HepG2 (cell line): ENCODE measurements around the gene SETD1A. TPM values are rescaled to one million over a fixed set of nuclear protein-coding genes. Genes with fewer than 3 reads are reported as not detected.

ENCODE experiments used
- ADNP ChIP-seq: sonication (generic); formaldehyde crosslinking; IDR thresholded peaks from 2 replicates; pipeline ENCODE4 v1.4.0; 2020; ENCODE audit warnings: missing genetic modification reagents
- EP300 ChIP-seq, 3 experiments: sonication (generic) in 1 of 3; formaldehyde crosslinking in 1 of 3; IDR thresholded peaks; 2 replicates each; pipeline versions ENCODE4 v1.5.1 to v1.6.1; 2011 to 2020; ENCODE audit warnings: low read depth in 2 of 3, low read length in 2 of 3, borderline replicate concordance in 1 of 3, improper control_type of control experiment in 1 of 3, mild to moderate bottlenecking in 1 of 3, missing genetic modification reagents in 1 of 3, moderate library complexity in 1 of 3
- FOXC1 ChIP-seq: sonication (generic); formaldehyde crosslinking; IDR thresholded peaks from 2 replicates; pipeline ENCODE4 v1.8.0; 2022; ENCODE audit warnings: mild to moderate bottlenecking, missing genetic modification reagents, borderline replicate concordance
- HNRNPLL ChIP-seq: fragments of 200-400 bp; formaldehyde crosslinking; IDR thresholded peaks from 2 replicates; pipeline ENCODE4 v1.6.1; 2017; ENCODE audit warnings: mild to moderate bottlenecking, low read depth, low read length; ENCODE audit not compliant: poor library complexity, severe bottlenecking
- KLF6 ChIP-seq: IDR thresholded peaks from 2 replicates; pipeline ENCODE4 v1.8.0; 2016; ENCODE audit warnings: missing biosample characterization, missing genetic modification reagents
- MEIS2 ChIP-seq: sonication (generic); formaldehyde crosslinking; IDR thresholded peaks from 2 replicates; pipeline ENCODE4 v1.9.0; 2021; ENCODE audit warnings: mild to moderate bottlenecking, missing genetic modification reagents
- MTF1 ChIP-seq: sonication (generic); formaldehyde crosslinking; IDR thresholded peaks from 2 replicates; pipeline ENCODE4 v1.5.0; 2020; ENCODE audit warnings: missing genetic modification reagents
- STAT5B ChIP-seq: sonication (generic); formaldehyde crosslinking; IDR thresholded peaks from 2 replicates; pipeline ENCODE4 v1.4.0; 2020; ENCODE audit warnings: missing genetic modification reagents
- THAP11 ChIP-seq: IDR thresholded peaks from 2 replicates; pipeline ENCODE4 v1.6.1; 2016; ENCODE audit warnings: missing biosample characterization, missing genetic modification reagents
- ZHX2 ChIP-seq, 2 experiments: sonication (generic) in 1 of 2; formaldehyde crosslinking in 1 of 2; IDR thresholded peaks; 2 replicates each; pipeline versions ENCODE4 v1.6.1 to v1.9.0; 2014 to 2022; ENCODE audit warnings: antibody characterized with exemption in 1 of 2, borderline replicate concordance in 1 of 2, inconsistent platforms in 1 of 2, low read depth in 1 of 2, missing genetic modification reagents in 1 of 2
- ZNF263 ChIP-seq: sonication (generic); formaldehyde crosslinking; IDR thresholded peaks from 2 replicates; pipeline ENCODE4 v1.4.0; 2020; ENCODE audit warnings: missing genetic modification reagents
- ZNF296 ChIP-seq: sonication (generic); formaldehyde crosslinking; conservative IDR thresholded peaks from 2 replicates; pipeline ENCODE4 v1.5.0; 2020; ENCODE audit warnings: mild to moderate bottlenecking, missing genetic modification reagents
- ZNF3 ChIP-seq: IDR thresholded peaks from 2 replicates; pipeline ENCODE4 v1.7.0; 2017; ENCODE audit warnings: inconsistent platforms
- ZSCAN21 ChIP-seq: sonication (generic); formaldehyde crosslinking; IDR thresholded peaks from 2 replicates; pipeline ENCODE4 v1.8.0; 2022; ENCODE audit warnings: mild to moderate bottlenecking, missing genetic modification reagents, moderate library complexity, borderline replicate concordance
- polyA plus RNA-seq, 8 experiments: library from polyadenylated mRNA; depleted of rRNA in 3 of 8; stranded (reverse) in 7 of 8; unstranded in 1 of 8; fragments of >200 nt; fragmentation: Illumina TruSeq in 4 of 8; extraction: Trizol in 4 of 8; gene quantifications; 2 replicates each; pipeline versions ENCODE4 v1.2.1 to v1.2.3, GENCODE V29; 2011 to 2016; ENCODE audit warnings: low read depth in 4 of 8, missing spikeins in 1 of 8, mixed read lengths in 1 of 8; ENCODE audit not compliant: insufficient read depth in 1 of 8
- total RNA-seq, 5 experiments: library from RNA; depleted of rRNA; stranded (reverse); fragments of >200 nt; fragmentation: Illumina TruSeq; extraction: Trizol; gene quantifications; 2 replicates each; pipeline ENCODE4 v1.2.3, GENCODE V29; 2016; ENCODE audit warnings: low read depth in 1 of 5
- TF ChIP-seq, protein P1 (sequence below): sonication (generic); formaldehyde crosslinking; IDR thresholded peaks from 2 replicates; pipeline ENCODE4 v1.9.0; 2022; ENCODE audit warnings: missing genetic modification reagents, mild to moderate bottlenecking, borderline replicate concordance
- TF ChIP-seq, protein P2 (sequence below): sonication (generic); formaldehyde crosslinking; IDR thresholded peaks from 2 replicates; pipeline ENCODE4 v1.5.0; 2020; ENCODE audit warnings: missing genetic modification reagents
- TF ChIP-seq, protein P3 (sequence below): sonication (generic); formaldehyde crosslinking; IDR thresholded peaks from 2 replicates; pipeline ENCODE4 v1.9.0; 2021; ENCODE audit warnings: missing genetic modification reagents, mild to moderate bottlenecking, borderline replicate concordance

The SETD1A gene
- total and polyA plus RNA-seq, 2 of the 13 experiments (the other 11 are each of a cell fraction or from before 2014, with no cell fraction given), result 3.8 to 5.6 TPM

DNA sequence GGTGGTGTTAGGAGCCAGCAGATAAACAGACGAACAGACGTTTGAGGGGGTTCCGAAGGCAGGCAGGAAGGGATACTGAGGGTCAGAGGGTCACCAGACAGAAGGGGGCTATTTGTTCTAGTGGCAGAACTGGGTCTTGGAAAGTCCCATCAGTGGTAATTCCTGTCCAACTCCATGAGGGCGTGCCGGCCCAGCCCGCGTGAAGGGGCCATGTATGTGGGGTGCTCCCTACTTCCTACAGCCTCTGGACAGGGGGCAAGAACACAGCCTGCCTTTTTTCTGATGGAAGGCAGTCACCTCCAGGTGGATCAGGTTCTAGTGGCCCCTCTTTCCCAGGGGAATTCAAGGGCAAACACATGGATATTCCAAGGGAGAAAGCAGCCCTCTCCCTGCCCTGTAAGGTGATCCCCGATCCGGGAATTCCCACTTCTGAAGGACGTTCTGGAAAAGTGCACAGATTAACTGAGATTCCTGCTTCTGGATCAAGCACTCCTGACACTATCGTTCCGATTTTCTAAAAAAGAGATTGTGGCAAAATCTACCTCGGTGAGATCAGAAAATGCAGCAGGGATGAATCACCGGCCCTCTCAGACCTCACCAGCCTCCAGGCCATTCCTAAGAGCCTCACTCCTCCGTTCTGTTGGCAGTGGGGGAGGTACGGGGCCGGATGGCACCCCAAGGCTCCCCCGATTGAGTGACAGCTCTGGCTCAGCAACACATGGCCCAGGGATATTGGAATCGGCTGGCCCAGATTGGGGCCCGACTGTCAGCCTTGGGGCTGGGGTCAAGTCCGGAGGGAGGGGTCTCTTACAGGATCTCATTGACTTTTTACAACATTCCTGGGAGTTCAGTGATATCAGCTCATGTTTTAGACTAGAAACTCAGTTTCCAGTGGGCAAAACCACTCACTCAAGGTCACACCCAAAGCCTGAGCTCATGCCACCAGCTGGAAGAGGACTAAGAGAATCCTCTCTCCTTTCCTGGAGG is 40.5 kb downstream of the SETD1A start (continued):
- TF ChIP-seq ZHX2 (IDR thresholded peaks at IDR 0.05; ENCODE audit: low read depth), result 0 out of 2 replicates have a peak, but pooled peaks have one; percentile 22
- no peak for TF ChIP-seq ZHX2 (CRISPR knock-in tag; IDR thresholded peaks at IDR 0.05; ENCODE audit: borderline replicate concordance)
- peak; percentile 74 for TF ChIP-seq MEIS2 (CRISPR knock-in tag)
- TF ChIP-seq, protein P1, sequence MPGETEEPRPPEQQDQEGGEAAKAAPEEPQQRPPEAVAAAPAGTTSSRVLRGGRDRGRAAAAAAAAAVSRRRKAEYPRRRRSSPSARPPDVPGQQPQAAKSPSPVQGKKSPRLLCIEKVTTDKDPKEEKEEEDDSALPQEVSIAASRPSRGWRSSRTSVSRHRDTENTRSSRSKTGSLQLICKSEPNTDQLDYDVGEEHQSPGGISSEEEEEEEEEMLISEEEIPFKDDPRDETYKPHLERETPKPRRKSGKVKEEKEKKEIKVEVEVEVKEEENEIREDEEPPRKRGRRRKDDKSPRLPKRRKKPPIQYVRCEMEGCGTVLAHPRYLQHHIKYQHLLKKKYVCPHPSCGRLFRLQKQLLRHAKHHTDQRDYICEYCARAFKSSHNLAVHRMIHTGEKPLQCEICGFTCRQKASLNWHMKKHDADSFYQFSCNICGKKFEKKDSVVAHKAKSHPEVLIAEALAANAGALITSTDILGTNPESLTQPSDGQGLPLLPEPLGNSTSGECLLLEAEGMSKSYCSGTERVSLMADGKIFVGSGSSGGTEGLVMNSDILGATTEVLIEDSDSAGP (CRISPR knock-in tag), result peak; percentile 85; the same call in 1 of the 2 replicates
- no peak for TF ChIP-seq EP300 (IDR thresholded peaks at IDR 0.05; ENCODE audit: low read depth in 2 of 2, low read length in 2 of 2)
- TF ChIP-seq EP300 (CRISPR knock-in tag; IDR thresholded peaks at IDR 0.05; ENCODE audit: borderline replicate concordance), result no peak; the same call in 1 of the 2 replicates
- no peak for TF ChIP-seq ZSCAN21
- TF ChIP-seq FOXC1 (CRISPR knock-in tag), result peak; percentile 35; the same call in 1 of the 2 replicates
- TF ChIP-seq THAP11, result no peak; the same call in 1 of the 2 replicates
- TF ChIP-seq KLF6 (CRISPR knock-in tag), result no peak
- TF ChIP-seq MTF1 (CRISPR knock-in tag), result no peak
- TF ChIP-seq, protein P2, sequence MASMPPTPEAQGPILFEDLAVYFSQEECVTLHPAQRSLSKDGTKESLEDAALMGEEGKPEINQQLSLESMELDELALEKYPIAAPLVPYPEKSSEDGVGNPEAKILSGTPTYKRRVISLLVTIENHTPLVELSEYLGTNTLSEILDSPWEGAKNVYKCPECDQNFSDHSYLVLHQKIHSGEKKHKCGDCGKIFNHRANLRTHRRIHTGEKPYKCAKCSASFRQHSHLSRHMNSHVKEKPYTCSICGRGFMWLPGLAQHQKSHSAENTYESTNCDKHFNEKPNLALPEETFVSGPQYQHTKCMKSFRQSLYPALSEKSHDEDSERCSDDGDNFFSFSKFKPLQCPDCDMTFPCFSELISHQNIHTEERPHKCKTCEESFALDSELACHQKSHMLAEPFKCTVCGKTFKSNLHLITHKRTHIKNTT (CRISPR knock-in tag), result no peak
- TF ChIP-seq ZNF263 (CRISPR knock-in tag), result peak; percentile 96
- no peak for TF ChIP-seq ADNP (CRISPR knock-in tag)
- TF ChIP-seq ZNF296 (CRISPR knock-in tag), result no peak
- no peak for TF ChIP-seq ZNF3 (CRISPR knock-in tag)
- TF ChIP-seq, protein P3, sequence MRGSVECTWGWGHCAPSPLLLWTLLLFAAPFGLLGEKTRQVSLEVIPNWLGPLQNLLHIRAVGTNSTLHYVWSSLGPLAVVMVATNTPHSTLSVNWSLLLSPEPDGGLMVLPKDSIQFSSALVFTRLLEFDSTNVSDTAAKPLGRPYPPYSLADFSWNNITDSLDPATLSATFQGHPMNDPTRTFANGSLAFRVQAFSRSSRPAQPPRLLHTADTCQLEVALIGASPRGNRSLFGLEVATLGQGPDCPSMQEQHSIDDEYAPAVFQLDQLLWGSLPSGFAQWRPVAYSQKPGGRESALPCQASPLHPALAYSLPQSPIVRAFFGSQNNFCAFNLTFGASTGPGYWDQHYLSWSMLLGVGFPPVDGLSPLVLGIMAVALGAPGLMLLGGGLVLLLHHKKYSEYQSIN (CRISPR knock-in tag), result no peak
- no peak for TF ChIP-seq STAT5B (CRISPR knock-in tag)
- TF ChIP-seq HNRNPLL, result peak; percentile 12
